ENCODE measurements around the gene TACC2.
A peak's percentile ranks its signal among the peaks of the same experiment; 100 is the strongest.

The TACC2 gene

DNA sequence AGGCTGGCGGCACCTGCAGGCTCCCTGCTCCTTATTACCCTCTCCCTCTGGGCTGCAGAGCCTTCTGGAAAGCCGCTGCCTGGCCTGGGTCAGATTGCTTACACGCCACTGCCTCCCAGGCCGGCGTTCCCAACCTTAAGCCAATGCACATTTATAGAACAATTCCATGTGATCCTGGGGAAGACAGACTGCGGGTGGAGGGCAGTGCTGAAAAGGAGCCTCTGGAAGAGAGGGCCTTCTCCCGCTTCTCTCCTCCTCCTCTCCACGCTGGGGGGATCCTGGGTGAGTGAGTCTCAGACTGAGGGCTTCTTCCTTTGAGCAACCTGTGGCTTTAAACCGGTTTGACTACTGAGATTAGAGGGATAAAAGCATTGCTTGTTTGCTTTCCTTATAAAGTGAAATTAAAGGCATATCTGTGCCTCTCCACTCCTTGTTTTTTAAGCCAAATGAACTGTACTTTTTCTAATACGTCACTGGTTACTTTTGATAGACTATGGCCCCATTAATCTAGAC, 5.5 kb downstream of the TACC2 start:
- H3K4me2 ChIP-seq (ENCODE audit: low read length, poor library complexity, severe bottlenecking): no peak overlapping the region
- H3K14ac ChIP-seq (ENCODE audit: low read length in 2 of 2): no peak overlapping the region
- H3K4ac ChIP-seq (ENCODE audit: low read depth in 1 of 2, low read length in 2 of 2): no peak overlapping the region
- no peak overlapping the region for H2BK120ac ChIP-seq (ENCODE audit: low read depth, low read length)
- no peak overlapping the region for H3K23ac ChIP-seq (ENCODE audit: low read length in 2 of 2)
- H3K9ac ChIP-seq (ENCODE audit: low read length): no peak overlapping the region
- H3K9me3 ChIP-seq (ENCODE audit: control insufficient read depth, low read length): no peaks in the 10 kb centered on the region
- H4K8ac ChIP-seq (ENCODE audit: low read length): no peak overlapping the region
- DNase-seq: no peak
- no peaks in the 10 kb centered on the region for H3K36me3 ChIP-seq (ENCODE audit: control insufficient read depth in 1 of 2, insufficient read depth in 2 of 2, low read depth in 1 of 2, low read length in 2 of 2)
- H3K27me3 ChIP-seq (ENCODE audit: control insufficient read depth in 1 of 2, insufficient read depth in 1 of 2, low read length in 2 of 2): peaks cover 4 to 11% of the 10 kb centered on the region in 2 experiments
- H2BK5ac ChIP-seq (ENCODE audit: low read depth, low read length, poor library complexity, severe bottlenecking): no peak overlapping the region
- H3K79me1 ChIP-seq (replicated peaks; ENCODE audit: low read length, poor library complexity, severe bottlenecking): no peaks in the 10 kb centered on the region
- no peak overlapping the region for H2AK5ac ChIP-seq (ENCODE audit: low read length, severe bottlenecking)
- no peak overlapping the region for H4K91ac ChIP-seq (ENCODE audit: low read length)
- H2AFZ ChIP-seq (ENCODE audit: low read depth, low read length): no peak overlapping the region
- no peak overlapping the region for H2BK12ac ChIP-seq (ENCODE audit: low read length in 2 of 2)
- H3K4me1 ChIP-seq (ENCODE audit: control insufficient read depth, insufficient read depth, low read depth, low read length): no peaks in the 10 kb centered on the region
- no peak overlapping the region for H3K4me3 ChIP-seq (ENCODE audit: insufficient read depth in 1 of 2, low read depth in 1 of 2, low read length in 2 of 2)
- H2BK15ac ChIP-seq (ENCODE audit: low read depth, poor library complexity, severe bottlenecking): no peak overlapping the region
- 75% methylated on average over 4 of the region's 10 CpGs for WGBS
- H3K27ac ChIP-seq (ENCODE audit: low read length, poor library complexity, severe bottlenecking): no peak overlapping the region
- no peak overlapping the region for H3K18ac ChIP-seq (ENCODE audit: low read depth in 1 of 2, low read length in 2 of 2)

DNA sequence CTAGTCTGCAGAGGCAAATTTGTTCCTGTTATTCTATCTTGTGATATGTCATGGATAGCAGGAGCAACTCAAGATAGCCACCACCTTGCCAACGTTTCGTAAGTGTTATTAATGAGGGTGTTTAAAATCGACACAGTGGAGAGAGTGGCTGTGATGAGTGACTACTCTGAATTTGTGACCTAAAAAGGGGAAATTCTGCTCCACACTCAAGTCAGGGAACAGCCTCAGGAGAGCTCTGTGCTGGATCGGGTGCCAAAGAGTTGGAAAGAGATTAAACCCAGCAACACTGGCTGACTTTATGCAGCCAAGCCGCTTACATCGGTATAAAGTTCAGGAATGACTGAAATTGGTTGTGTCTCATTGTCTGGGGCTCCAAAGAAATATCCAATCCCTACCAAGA, 9.5 kb downstream of the TACC2 start:
- Histone ChIP-seq H2AFZ (ENCODE audit: low read depth, low read length) (no peak overlapping the region), H3K79me1 (replicated peaks; ENCODE audit: low read length, poor library complexity, severe bottlenecking) (no peaks in the 10 kb centered on the region), H3K4me1 (ENCODE audit: control insufficient read depth, insufficient read depth, low read depth, low read length) (no peaks in the 10 kb centered on the region), H3K18ac (ENCODE audit: low read depth in 1 of 2, low read length in 2 of 2) (no peak overlapping the region), H3K14ac (ENCODE audit: low read length in 2 of 2) (no peak overlapping the region), H3K4me3 (ENCODE audit: insufficient read depth in 1 of 2, low read depth in 1 of 2, low read length in 2 of 2) (peak overlapping the region in 1 of 2 experiments; percentile 57), H2BK12ac (ENCODE audit: low read length in 2 of 2) (no peak overlapping the region), H3K23ac (ENCODE audit: low read length in 2 of 2) (no peak overlapping the region), H3K9ac (ENCODE audit: low read length) (peak overlapping the region; percentile 62), H2BK5ac (ENCODE audit: low read depth, low read length, poor library complexity, severe bottlenecking) (no peak overlapping the region), H3K9me3 (ENCODE audit: control insufficient read depth, low read length) (peaks cover 16% of the 10 kb centered on the region), H3K27me3 (ENCODE audit: control insufficient read depth in 1 of 2, insufficient read depth in 1 of 2, low read length in 2 of 2) (peaks cover 4 to 11% of the 10 kb centered on the region in 2 experiments), H3K36me3 (ENCODE audit: control insufficient read depth in 1 of 2, insufficient read depth in 2 of 2, low read depth in 1 of 2, low read length in 2 of 2) (no peaks in the 10 kb centered on the region), H3K4me2 (ENCODE audit: low read length, poor library complexity, severe bottlenecking) (no peak overlapping the region), H2BK120ac (ENCODE audit: low read depth, low read length) (no peak overlapping the region), H2BK15ac (ENCODE audit: low read depth, poor library complexity, severe bottlenecking) (no peak overlapping the region), H3K4ac (ENCODE audit: low read depth in 1 of 2, low read length in 2 of 2) (no peak overlapping the region), H4K8ac (ENCODE audit: low read length) (no peak overlapping the region), H4K91ac (ENCODE audit: low read length) (no peak overlapping the region), H3K27ac (ENCODE audit: low read length, poor library complexity, severe bottlenecking) (no peak overlapping the region), H2AK5ac (ENCODE audit: low read length, severe bottlenecking) (no peak overlapping the region)
- 92% methylated on average over 6 of the region's 6 CpGs for WGBS
- DNase-seq: no peak

DNA sequence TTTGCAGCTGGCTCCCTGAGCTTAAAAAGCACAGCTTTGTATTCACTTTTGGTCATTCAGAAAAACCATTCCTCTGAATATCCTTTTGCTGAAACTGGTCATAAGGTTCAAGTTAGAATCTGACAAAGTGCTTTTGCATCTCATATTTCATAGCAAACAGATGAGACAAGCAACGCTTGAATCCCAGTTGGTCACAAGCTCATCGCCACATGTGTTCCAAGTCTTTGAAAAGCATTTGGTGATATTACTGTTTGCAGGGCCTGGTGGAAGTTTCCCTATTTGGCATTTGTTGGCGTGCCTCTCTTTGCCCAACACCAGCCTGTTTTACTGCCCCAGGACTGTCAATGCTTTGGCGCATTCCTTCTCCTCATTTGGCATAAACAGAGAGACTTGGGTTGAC, 10.3 kb downstream of the TACC2 start:
- 99% methylated on average over 4 of the region's 4 CpGs for WGBS
- H4K8ac ChIP-seq (ENCODE audit: low read length): no peak overlapping the region
- no peak overlapping the region for H3K18ac ChIP-seq (ENCODE audit: low read depth in 1 of 2, low read length in 2 of 2)

DNA sequence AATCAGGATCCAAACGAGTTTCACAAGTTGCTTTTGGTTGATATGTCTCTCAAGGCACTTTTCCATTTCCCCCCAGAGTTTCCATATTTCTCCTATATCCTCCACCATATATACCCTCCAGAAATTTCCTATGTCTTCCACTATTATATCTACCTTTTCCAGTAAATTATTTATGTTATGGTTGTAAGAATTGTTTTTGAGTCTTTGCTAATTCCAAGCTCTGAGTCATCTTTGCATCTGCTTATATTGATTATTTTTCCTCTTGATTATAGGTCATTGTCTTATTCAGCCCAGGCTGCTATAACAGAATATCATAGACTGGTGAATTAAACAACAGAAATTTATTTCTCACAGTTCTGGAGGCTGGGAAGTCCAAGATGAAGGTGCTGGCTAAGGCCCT, 12.7 kb downstream of the TACC2 start:
- DNase-seq: no peak
- Histone ChIP-seq H3K18ac (ENCODE audit: low read depth in 1 of 2, low read length in 2 of 2) (no peak overlapping the region), H3K9ac (ENCODE audit: low read length) (no peak overlapping the region), H3K9me3 (ENCODE audit: control insufficient read depth, low read length) (peaks cover 16% of the 10 kb centered on the region), H3K27me3 (ENCODE audit: control insufficient read depth in 1 of 2, insufficient read depth in 1 of 2, low read length in 2 of 2) (peaks cover 4 to 6% of the 10 kb centered on the region in 2 experiments), H4K8ac (ENCODE audit: low read length) (no peak overlapping the region), H2BK12ac (ENCODE audit: low read length in 2 of 2) (no peak overlapping the region), H2AK5ac (ENCODE audit: low read length, severe bottlenecking) (no peak overlapping the region), H3K23ac (ENCODE audit: low read length in 2 of 2) (no peak overlapping the region), H2BK15ac (ENCODE audit: low read depth, poor library complexity, severe bottlenecking) (no peak overlapping the region), H3K14ac (ENCODE audit: low read length in 2 of 2) (no peak overlapping the region), H2BK5ac (ENCODE audit: low read depth, low read length, poor library complexity, severe bottlenecking) (no peak overlapping the region), H2BK120ac (ENCODE audit: low read depth, low read length) (no peak overlapping the region), H3K4me2 (ENCODE audit: low read length, poor library complexity, severe bottlenecking) (no peak overlapping the region), H3K79me1 (replicated peaks; ENCODE audit: low read length, poor library complexity, severe bottlenecking) (no peaks in the 10 kb centered on the region), H4K91ac (ENCODE audit: low read length) (no peak overlapping the region), H3K4me1 (ENCODE audit: control insufficient read depth, insufficient read depth, low read depth, low read length) (no peaks in the 10 kb centered on the region), H3K36me3 (ENCODE audit: control insufficient read depth in 1 of 2, insufficient read depth in 2 of 2, low read depth in 1 of 2, low read length in 2 of 2) (no peaks in the 10 kb centered on the region), H3K4ac (ENCODE audit: low read depth in 1 of 2, low read length in 2 of 2) (no peak overlapping the region), H3K27ac (ENCODE audit: low read length, poor library complexity, severe bottlenecking) (no peak overlapping the region), H2AFZ (ENCODE audit: low read depth, low read length) (no peak overlapping the region), H3K4me3 (ENCODE audit: insufficient read depth in 1 of 2, low read depth in 1 of 2, low read length in 2 of 2) (no peak overlapping the region)
- 18% methylated on average over 1 of the region's 1 CpG for WGBS

More for the DNA sequence above, 10.3 kb downstream of the TACC2 start:
- Histone ChIP-seq H4K91ac (ENCODE audit: low read length) (no peak overlapping the region), H3K4me1 (ENCODE audit: control insufficient read depth, insufficient read depth, low read depth, low read length) (no peaks in the 10 kb centered on the region), H3K9me3 (ENCODE audit: control insufficient read depth, low read length) (peaks cover 16% of the 10 kb centered on the region), H2AFZ (ENCODE audit: low read depth, low read length) (no peak overlapping the region), H2BK120ac (ENCODE audit: low read depth, low read length) (no peak overlapping the region), H2BK12ac (ENCODE audit: low read length in 2 of 2) (no peak overlapping the region), H3K23ac (ENCODE audit: low read length in 2 of 2) (no peak overlapping the region), H2AK5ac (ENCODE audit: low read length, severe bottlenecking) (no peak overlapping the region), H3K4me3 (ENCODE audit: insufficient read depth in 1 of 2, low read depth in 1 of 2, low read length in 2 of 2) (no peak overlapping the region), H3K79me1 (replicated peaks; ENCODE audit: low read length, poor library complexity, severe bottlenecking) (no peaks in the 10 kb centered on the region), H2BK15ac (ENCODE audit: low read depth, poor library complexity, severe bottlenecking) (no peak overlapping the region), H3K4ac (ENCODE audit: low read depth in 1 of 2, low read length in 2 of 2) (no peak overlapping the region), H3K9ac (ENCODE audit: low read length) (peak overlapping the region; percentile 62), H3K36me3 (ENCODE audit: control insufficient read depth in 1 of 2, insufficient read depth in 2 of 2, low read depth in 1 of 2, low read length in 2 of 2) (no peaks in the 10 kb centered on the region), H3K27me3 (ENCODE audit: control insufficient read depth in 1 of 2, insufficient read depth in 1 of 2, low read length in 2 of 2) (peaks cover 4 to 11% of the 10 kb centered on the region in 2 experiments), H3K4me2 (ENCODE audit: low read length, poor library complexity, severe bottlenecking) (no peak overlapping the region), H3K27ac (ENCODE audit: low read length, poor library complexity, severe bottlenecking) (no peak overlapping the region), H2BK5ac (ENCODE audit: low read depth, low read length, poor library complexity, severe bottlenecking) (no peak overlapping the region), H3K14ac (ENCODE audit: low read length in 2 of 2) (no peak overlapping the region)
- DNase-seq: no peak

All from mesenchymal stem cell (in vitro differentiated cells and primary cell).